GM12865 (cell line): ENCODE results near the gene MTA2.
"Not testable (repeated sequence)": the region's sequence is repeated elsewhere in the genome, so short reads cannot be mapped to it uniquely, and the experiment has no call there.

Experiments used
- DNase-seq: peaks from one replicate; pipeline ENCODE4 v3.0.0; 2010; ENCODE audit warnings: low read depth
- H3K4me3 ChIP-seq: 2 replicates; pipeline ENCODE4 v1.5.1; 2011; ENCODE audit warnings: mild to moderate bottlenecking, low read depth, low read length, control low read depth
- CTCF ChIP-seq: IDR thresholded peaks from 2 replicates; pipeline ENCODE4 v1.5.1; 2011; ENCODE audit warnings: low read length, control low read depth, low read depth, inconsistent platforms; ENCODE audit not compliant: insufficient read depth; ENCODE audit errors: missing control alignments

Gene MTA2

DNA sequence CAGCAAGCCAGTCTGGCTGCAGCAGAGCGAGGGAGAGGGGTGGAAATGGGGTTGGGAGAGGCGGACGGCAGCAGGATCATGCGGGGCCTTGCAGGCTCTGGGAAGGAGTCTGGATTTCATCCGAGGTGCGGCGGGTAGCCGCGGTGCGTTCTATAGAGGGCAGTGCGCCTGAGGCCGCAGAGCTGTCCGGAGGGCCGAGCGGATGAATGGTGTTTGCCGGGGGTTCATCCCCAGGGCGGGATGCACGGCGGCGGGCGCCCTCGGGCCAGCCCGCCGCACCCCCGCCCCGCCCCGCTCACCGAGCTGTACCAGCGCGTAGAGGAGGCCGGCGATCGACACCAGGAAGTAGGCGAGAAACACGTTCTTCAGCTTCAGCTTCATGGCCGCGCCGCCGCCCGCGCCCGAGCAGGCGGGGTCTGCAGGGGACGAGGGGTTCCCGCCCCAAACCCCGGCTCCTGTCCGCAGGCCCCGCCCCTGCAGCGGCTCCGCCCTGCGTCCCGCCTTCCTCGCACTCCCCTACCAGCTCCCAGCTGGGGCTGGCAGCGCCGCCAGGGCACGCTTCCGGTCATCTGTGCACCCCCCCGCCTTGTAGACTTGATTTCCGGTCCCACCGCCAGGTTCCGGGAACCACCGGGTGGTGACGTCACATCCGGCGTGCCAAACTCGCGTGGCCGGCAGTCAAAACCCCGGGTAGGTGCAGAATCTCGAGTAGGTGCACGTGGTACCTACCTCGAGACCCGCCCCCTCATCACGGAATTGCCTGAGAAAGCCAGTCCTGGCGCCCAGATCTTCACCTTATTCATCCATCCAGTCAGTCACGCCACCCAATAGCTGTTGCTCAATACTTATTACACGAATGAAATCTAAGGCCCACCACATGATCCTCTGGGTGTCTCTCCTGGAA lies 20.2 kb upstream of the MTA2 start, which contains the start of gene B3GAT3:
Gene B3GAT3 (minus strand): TSS at position 420 of the 904 bp plus-strand sequence. CDS start 39 bp downstream, at position 381.
- peak; percentile 99 for DNase-seq
- H3K4me3 ChIP-seq, result peak within 1 kb of the TSS; percentile 92
- TF ChIP-seq CTCF, result no peak

- no peak for TF ChIP-seq CTCF
- peak overlapping the region; percentile 92 for H3K4me3 ChIP-seq
- no peak for DNase-seq
Measured at GRCh38 chr11:62621027-62621566, 19.4 kb upstream of the MTA2 start.

GRCh38 chr11:62616957-62617356 lies 15.3 kb upstream of the MTA2 start:
- not testable (repeated sequence) for H3K4me3 ChIP-seq, DNase-seq

GRCh38 chr11:62615521-62615920 lies 13.9 kb upstream of the MTA2 start:
- DNase-seq, result no peak
- no peak overlapping the region for H3K4me3 ChIP-seq

GRCh38 chr11:62614275-62614674 lies 12.6 kb upstream of the MTA2 start:
- DNase-seq, result no peak
- TF ChIP-seq CTCF, result no peak
- no peak overlapping the region for H3K4me3 ChIP-seq

More at GRCh38 chr11:62615521-62615920, 13.9 kb upstream of the MTA2 start:
- no peak for TF ChIP-seq CTCF

GRCh38 chr11:62613291-62613778 lies 11.7 kb upstream of the MTA2 start:
- no peak for TF ChIP-seq CTCF
- H3K4me3 ChIP-seq, result no peak overlapping the region; the same call in 1 of the 2 replicates

More at GRCh38 chr11:62613291-62613778, 11.7 kb upstream of the MTA2 start:
- no peak for DNase-seq
